Activated naive CD8-positive, alpha-beta T cell treated with anti-CD3 and anti-CD28 coated beads, Interleukin-2, amount 50 U/mL, for 16 hours (primary cell): ENCODE measurements around the gene HOXA1.

Experiments used
- DNase-seq: peaks from one replicate; pipeline ENCODE4 v3.0.0-alpha.2; 2020; ENCODE audit warnings: low read depth, low spot score

HOXA1 gene

DNA sequence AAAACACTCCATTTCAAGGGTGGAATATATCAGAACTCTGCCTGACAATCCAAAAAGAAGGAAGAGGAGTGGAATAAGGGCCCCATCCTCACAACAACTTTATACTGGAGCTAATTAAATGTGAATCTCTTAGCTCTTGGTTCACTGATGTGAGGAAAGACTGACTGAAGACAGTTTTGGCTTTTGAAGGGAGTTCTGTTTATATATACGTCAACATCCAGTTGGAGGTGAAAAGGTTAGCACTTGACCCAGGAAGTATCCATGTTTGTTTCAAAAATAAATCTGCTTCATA, 3.0 kb downstream of the HOXA1 start:
- DNase-seq, result no peak

- DNase-seq, result no peak
These were observed 3.6 kb downstream of the HOXA1 start for GRCh38 chr7:27091941-27092818.

GRCh38 chr7:27091105-27091504, 4.7 kb downstream of the HOXA1 start:
- DNase-seq, result no peak

DNA sequence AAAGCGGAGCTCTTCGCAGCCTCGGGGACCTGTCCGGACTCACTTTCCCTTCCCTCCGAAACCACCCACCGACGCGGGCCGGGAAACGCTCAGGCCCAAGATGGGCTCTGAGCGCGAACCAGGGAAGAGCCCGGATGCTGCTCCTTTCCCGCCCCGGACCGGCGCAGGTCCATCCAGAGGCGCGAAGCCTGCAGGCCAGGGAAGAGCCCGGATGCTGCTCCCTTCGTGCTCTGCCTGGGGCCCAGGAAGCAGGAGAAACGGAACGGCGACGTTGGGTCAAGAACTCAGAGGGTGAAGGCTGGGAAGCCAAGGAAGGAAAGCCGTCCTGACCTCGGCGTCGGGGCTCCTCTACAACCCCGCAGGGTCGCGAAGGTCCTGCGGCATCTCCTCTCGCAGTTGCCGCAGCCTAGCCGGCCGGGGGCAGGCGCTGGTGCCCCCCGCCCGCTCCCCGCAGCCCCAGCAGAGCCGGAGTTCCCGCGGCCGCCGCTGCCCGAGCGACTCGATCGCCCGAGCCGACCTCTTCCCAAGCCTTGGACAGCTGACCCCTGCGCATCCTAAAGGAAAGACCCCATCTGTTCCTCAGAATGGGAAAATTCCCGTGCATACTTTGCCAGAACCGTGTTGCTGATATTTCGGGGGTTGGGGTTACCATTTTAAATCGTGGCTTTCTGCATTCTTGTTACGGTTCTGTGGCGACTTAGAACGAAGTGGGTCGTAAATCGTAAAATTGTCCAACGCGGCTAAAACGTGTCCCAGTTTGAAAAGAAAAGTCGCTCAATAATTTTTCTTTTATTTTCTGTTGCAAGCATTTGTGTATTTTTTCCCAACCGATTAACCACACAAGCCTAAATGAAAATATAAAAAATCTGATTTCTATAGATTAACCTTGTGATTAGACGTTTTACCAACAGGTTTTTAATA, 7.5 kb downstream of the HOXA1 start:
- DNase-seq, result no peak

- DNase-seq, result no peak
These were observed 12.2 kb downstream of the HOXA1 start for GRCh38 chr7:27083646-27084045.

GRCh38 chr7:27082171-27082570, 13.6 kb downstream of the HOXA1 start:
- DNase-seq, result no peak

DNA sequence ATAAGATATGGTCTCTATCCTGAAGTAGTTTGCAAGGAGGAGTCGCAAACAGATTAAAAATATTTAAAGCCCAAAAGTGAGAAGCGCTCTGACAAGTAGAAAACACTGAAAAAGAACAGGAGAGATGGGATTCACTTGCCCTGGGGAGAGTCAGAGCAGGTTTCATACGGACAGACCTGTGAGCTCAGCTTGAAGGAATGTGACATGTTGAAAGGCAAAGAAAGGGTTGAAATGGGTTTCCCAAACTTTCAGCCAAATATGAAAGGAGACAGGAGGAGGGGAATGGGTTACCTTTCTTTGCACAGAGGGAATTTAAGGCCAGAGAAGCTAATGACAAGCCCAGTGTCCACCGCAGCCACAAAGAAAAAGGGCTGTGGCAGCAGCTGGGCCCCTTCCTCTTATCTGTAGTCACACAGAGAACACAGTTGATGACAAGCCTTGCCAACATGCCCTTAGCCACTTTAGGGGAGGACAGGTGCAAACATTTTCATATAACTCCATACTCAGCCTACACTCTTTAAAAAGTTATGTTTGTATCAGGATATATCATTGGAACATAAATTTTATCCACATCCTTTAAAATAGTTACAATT, 14.9 kb downstream of the HOXA1 start:
- DNase-seq, result no peak

DNA sequence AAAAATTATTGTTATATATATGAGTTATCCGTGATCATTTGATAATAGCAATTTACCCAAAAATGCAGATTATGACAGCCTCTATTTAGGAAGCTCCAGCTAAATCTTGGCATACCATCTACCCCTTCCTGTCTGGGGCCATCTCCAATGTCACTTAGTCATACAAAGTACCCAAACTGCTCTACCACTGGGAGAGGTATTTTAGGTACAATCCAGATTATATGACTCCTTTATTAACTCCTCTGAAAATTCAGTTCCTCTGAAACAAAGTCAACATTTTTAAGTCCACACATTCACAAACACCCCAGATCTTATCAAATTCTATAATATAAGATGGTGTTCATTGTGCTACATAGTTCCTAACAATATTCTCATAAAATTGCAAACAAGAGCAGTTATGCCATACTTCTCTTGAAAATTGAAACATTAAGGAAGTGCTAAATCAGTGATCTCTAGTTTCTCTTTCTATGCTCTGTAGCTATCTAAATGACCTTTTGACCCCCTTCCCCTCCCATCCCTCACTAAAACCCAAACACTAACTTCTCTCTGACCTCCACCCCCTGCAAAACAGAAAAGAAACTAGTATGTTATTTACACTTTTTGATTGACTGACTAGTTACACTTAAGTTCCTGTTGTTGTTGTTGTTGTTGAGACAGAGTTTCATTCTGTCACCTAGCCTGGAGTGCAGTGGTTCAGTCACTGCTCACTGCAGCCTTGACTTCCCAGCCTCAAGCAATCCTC, 16.4 kb downstream of the HOXA1 start:
- DNase-seq, result no peak

- DNase-seq, result no peak
These were observed 17.1 kb downstream of the HOXA1 start for GRCh38 chr7:27078616-27079233.

DNA sequence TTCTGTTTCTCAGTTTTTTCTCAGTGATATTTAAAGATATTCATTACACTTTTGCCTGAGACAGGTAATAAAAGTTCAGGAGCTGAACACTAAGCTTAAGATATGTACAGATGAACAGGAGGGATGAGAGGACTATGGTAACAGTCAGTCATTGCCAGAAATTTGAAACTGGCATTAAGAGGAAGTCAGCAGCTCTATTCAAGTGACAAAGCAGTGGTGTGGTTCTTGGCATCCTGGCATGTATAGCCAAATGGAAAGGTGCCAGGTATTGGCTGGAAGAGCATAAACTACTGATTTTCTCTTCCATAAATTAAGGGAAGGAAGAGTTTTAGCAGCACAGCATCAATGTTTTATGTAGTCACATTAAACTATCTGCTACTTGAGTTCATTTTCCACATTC, 22.7 kb downstream of the HOXA1 start:
- no peak for DNase-seq

DNA sequence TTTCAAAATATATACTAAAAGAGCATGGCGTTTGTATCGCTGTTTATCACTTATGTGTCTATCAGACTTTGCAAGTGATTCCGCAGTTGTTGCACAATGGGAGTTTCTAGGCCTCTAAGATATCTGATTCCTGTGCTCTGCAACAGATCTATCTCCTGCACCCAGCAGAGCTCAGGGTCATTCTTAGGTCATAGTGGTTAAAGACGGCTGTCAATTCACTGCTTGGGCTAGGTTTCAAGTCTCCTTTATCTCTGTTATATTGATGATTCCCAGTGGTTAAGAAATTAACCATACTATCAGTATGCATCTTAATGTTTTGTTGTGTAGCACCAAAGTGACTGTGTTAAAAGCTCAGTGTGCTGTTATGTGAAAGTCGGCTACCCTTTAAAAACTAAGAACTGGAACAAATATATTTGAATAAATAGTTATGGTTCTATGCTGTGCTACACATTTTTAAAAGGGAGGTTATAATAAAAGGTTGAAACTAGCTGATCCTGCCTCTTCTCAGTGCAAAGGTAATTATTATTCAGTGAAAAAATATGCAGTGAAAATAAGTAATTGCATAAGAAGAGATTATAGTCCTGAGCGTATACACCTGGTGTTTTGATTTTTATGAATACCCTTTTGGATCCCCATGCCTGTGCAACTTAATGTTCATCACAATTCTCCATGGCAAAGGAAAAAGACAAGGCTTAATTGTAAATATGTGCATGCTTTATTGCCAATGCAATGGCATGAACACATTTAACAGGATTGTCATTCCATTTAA, 24.0 kb downstream of the HOXA1 start:
- DNase-seq, result no peak

GRCh38 chr7:27068259-27068658, 27.5 kb downstream of the HOXA1 start:
- no peak for DNase-seq

DNA sequence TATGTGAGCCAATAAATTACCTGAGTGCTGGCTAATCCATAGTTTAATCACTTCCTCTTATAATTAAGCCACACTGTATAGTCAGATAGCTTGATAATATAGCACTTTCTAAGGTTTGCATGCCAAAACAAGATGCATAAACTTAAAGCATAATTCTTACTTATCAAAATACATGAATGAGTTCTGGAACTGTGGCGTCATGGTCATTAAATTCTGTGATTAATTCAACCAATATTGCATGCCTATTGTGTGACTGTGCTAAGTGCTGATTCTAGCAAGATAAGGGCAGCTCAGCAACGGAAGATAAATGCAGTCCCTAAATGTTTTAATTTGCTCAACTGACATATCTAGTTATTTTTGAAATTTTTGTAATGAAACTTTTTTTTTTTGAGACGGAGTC, 29.7 kb downstream of the HOXA1 start:
- DNase-seq, result no peak

GRCh38 chr7:27065709-27066108, 30.1 kb downstream of the HOXA1 start:
- DNase-seq, result no peak

DNA sequence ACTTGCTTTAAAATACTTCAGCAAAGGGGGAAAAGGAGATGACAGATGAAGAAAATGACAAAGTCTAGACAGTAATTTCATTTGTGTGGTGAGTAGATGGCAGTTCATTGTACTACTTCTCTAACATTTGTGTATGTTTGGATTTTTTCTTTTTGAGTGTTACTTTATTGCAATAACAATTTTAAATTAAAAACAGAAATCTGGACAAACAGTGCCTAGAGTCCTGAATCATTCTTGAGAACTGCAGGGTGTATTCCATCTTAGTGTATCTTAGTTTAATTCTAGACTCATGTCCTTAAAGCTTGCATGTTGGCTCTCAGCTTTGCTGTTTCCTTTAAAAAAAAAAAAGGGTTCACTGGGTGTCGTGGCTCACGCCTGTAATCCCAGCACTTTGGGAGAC, 31.1 kb downstream of the HOXA1 start:
- DNase-seq, result no peak

DNA sequence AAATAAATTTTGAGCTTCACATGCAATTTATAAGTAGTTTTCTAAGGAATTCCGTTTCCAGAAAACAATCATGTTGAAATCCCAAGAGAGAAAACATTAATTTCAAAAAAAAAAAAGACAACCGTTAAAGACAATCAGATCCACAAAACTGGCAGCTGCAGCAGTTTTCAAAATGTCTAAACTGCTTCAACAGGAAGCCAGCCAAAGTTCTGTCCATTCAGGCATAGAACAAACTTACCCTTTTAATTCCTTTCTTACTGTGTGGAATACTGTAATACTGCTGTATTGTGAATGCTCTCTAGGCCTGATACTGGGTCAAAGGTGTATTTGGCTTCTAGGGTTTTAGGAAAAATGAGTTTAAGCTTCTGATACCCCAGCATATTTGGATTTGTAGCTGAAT, 31.6 kb downstream of the HOXA1 start:
- DNase-seq, result no peak

GRCh38 chr7:27062946-27063345, 32.9 kb downstream of the HOXA1 start:
- DNase-seq, result no peak

- no peak for DNase-seq
These were observed 42.6 kb downstream of the HOXA1 start for GRCh38 chr7:27053153-27053552.

DNA sequence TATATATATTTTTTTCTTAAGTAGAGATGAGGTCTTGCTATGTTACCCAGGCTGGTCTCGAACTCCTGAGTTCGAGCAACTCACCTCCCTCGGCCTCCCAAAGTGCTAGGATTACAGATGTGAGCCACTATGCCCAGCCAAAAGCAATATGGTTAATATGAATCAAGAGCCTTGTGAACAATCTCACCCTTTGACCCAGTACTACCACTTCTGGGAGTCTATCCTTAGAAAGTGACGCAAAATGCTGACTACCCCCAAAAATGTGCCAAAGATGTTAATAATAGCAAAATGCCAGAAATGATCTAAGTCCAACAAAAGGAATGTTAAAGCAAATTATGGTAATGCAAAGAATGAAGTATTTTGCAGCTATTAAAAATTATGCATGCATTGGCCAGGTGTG, 44.3 kb downstream of the HOXA1 start:
- no peak for DNase-seq

DNA sequence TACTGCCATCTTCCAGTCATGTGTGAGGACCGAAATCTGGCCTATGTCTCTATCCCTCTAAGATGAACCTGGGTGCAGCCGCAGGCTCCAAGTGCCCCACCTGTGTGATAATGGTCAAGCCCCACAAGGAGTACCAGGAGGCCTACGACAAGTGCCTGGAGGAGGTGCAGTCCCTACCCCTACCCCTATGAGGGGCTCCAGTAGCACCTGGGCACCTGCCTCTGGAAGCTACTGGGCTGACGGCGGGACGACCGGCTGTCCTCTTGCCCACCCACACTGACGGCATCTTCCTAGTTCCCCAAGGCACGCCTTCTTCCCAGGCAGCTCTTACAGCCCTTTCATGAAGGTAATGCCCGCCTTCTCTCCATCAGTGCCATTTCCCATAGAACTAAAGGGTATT, 47.4 kb downstream of the HOXA1 start:
- DNase-seq, result no peak
